GM18519 (cell line): ENCODE data around the gene HEMGN.
"Not testable (repeated sequence)": the region's sequence is repeated elsewhere in the genome, so short reads cannot be mapped to it uniquely, and the experiment has no call there.

Experiments used
- ATAC-seq: cut with Tn5 transposase; IDR thresholded peaks from one replicate; pipeline ENCODE4 v1.9.1; 2021; ENCODE audit warnings: mild to moderate bottlenecking, moderate library complexity; ENCODE audit not compliant: unreplicated experiment, low FRiP score

The HEMGN gene

GRCh38 chr9:97938081-97938644, at the start of gene HEMGN:
TSS of gene HEMGN (minus strand) at chr9:97938172. CDS start at chr9:97938136, 36 bp downstream.
- no peak for ATAC-seq

- ATAC-seq: no peak
Measured at GRCh38 chr9:97987487-97987886, 49.5 kb upstream of the HEMGN start.

DNA sequence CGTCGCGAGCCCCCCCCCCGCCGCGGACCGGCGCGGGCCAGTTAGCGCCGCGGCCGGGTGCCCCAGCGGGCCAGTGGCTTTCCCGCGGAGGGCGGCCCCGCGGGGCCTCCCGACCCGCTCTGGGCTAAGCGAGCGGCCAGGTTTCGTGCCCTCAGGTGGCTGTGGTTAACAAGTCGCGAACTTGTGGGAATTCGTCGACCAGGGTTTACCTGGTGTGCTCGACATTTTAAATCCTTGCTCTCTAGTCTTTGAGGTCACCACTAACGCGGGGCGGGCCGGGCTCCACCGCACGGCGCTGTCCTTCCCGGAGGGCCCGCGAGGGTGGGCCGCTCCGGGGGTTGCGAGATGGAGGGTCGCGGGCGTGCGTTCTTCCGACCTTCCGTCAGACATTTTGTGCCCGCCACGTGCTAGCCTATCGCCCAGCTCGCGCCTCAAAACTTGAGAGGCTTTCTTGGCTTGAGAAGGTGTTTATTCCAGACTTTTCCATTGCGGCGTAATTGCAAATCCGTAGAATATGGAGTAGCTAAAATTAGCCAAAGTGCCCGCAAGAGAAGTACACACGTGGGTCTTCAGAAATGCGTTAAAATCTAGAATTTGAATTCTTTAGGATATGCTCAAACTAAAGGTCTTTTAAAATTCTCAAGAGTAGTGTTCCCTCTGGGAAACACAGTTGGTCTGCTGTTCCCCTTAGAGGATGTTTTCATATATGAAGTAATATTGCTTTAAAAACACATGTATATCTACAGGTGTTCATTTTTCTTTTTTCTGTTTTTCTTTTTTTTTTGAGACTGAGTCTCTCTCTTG, 47.3 kb upstream of the HEMGN start:
- ATAC-seq: no peak

DNA sequence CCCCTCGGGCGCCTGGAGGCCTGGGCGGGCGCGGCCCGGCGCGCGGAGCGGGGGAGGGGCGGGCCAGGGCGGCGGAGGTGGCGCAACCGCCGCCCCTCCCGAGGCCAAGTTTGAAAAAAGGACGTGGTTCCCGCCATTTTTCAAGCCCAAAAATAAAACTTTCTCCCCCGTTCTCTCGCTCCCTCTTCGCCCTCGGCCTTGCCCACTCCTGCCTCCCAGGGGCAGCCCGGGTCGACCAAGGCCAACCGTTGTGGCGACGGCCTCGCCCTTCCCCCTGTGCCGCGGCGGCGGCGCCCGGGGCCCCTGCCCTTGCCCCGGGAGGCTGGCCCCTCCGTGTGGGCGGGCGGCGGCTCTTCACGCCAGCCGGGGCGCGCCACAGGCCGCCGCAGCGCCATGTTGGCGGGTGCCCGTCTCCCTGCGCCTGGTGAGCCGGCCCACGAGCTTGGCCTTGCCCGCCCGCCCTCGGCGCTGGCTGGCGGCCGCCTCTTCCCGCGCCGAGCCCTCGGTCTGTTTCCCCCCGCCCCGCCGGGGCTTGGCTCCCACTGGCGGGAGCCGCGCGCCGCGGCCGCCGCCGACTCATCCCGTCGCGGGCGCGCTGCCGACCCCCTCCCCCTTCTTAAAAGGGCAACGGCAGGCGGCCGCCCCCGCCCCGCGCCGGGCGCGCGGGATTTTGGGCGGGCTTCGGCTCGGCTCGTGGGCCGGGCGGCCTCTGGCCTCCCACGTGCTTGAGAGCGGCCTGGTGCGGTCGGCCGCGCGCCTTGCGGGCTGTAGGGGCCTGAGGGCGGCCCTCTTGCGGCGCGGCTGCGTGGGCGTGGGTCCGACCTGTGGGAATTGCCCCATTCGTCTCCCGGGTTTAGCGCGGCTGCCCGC, 46.5 kb upstream of the HEMGN start:
- no peak for ATAC-seq

DNA sequence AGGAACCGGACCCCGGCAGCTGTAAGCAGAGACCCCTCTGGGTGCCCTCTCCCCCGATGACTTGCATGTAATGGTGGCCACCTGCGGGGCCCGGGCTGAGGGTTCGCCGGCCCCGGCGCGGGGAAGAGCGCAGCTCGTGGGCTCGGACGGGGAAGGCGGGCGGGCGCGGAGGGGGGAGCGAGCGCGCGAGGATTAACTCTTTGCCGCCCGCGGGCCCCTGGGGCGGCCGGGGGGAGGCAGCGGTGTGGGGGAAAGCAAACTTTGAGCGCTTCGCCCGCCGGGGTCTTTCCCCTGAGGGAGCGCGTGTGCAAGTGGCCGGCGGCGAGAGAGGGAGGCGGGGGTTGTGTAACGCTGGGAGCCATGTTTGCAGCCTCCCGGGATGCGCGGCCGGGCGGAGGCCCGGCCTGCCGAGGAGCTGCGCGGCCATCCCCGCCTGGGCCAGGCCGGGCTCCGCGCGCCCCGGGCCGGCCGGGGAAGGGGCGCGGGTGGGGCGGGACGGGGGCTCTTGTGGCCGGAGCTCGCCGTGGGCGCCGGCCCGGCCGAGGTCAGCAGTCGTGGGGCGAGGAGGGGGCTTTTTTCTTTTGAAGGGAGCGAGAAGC, 45.7 kb upstream of the HEMGN start:
- no peak for ATAC-seq

- ATAC-seq: peak; percentile 51
Measured at GRCh38 chr9:97982683-97983588, 45.0 kb upstream of the HEMGN start, which contains the start of gene ANP32B. TSS of gene ANP32B (plus strand) at chr9:97983341. CDS start at chr9:97983556, 215 bp downstream.

DNA sequence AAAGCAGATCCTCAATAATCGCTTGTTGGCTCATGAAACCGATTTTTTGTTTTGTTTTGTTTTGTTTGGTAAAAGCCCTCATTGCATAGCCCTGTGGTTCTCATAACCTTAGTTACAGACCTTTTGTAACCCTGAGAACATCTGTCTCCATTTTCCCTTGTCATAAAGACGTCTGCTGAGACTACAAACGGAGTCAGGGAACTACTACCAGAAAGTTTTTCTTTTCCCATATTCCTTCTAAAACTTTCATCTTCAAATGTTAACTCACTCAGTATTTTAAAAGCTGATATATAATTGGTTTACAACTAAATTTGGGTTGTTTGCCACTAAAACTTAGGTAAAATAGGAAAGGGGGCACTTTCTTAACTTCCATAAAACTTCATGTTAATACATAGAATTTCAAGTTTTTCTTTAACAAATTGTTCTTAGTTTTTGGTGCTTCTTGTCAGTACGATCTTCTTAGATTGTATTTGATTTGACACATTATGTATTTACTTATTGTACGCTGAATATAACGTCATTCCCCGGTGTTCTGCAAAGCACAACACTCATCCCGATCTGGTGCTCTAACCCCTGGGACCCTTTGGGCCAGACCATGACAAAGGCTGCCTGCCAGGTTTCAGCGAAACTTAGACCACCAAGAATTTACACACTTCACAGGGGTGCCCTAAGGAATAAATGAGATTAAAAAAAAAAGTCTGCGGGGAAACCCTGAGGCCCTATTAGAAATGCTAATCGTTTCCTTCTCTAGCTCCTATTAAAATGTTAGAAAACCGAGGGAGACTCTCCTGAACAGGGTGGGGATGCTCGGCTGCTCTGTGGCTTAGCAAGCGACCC, 44.1 kb upstream of the HEMGN start:
- no peak for ATAC-seq

DNA sequence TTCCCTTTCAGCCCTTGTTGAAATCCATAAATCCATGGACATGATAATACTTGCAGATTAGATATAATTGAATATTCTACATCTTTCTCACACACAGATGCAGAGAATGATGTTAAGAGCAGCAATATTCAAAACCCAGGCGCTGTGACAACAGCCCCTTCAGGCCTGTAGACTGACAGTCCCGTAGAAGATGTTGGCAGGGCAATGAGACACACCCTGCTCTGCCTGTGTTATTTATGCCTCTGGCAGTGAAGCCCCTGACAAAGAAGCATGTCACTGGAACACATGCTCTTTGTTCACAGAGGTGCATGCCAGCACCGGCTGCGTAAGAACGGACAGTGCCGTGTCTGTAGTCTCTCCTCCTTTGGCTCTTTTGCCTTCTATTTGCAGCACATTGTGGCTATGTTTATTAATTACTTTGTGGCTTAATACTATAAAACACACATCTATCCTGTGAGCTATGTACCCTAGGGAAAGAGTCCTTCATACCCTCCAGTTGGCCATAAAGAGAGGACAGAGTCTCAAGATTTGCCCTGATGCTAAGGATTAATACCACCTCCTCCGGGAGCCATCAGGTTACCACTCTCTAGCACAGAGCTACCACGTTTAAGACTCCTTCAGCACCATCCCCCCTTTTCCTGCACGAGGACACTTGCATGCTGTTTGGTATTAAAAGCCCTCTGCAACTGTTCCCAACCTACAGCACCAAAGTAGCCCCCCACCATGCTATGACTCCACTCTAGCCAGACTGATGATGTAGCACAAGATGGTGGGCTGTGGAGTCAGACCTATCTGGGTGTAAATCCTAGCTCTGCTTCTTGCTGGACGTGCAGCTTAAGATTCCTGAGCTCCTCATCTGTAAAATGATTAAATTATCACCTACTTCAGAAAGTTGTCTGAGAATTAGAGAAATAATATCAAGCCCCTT, 43.2 kb upstream of the HEMGN start:
- no peak for ATAC-seq

DNA sequence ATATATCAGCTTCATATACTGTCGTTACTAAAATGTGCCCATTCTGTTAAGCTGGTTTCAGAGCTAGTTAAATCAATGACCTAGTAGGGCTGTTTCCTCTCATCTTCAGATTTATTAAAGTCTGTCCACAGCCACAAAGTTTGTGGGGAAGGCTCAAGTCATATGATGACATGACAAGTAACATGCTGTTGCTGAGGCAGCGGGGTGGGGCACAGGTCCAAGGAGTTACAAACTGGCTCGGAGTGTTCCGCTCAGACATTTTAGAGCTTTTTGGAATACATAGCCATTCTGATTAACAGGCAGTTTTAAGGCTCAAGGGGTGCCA, 42.5 kb upstream of the HEMGN start:
- no peak for ATAC-seq

- ATAC-seq: no peak
Measured at GRCh38 chr9:97979788-97980478, 42.0 kb upstream of the HEMGN start.

- no peak for ATAC-seq
Measured at GRCh38 chr9:97978371-97979130, 40.6 kb upstream of the HEMGN start.

GRCh38 chr9:97976633-97977032, 38.7 kb upstream of the HEMGN start:
- not testable (repeated sequence) for ATAC-seq

DNA sequence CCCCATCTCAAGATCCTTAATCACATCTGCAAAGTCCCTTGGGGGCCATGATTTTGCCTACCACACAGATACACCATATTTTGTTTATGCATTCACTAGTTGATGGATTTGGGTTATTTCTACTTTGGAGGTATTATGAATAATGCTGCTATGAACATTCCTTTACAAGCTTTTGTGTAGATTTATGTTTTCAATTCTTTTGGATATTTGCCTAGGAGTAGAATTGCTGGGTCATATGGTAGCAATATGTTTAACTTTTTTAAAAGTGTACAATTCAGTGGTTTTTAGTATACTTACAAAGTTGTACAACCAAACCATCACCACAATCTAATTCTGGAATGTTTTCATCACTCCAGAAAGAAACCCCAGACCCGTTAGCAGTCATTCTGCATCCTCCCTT, 37.4 kb upstream of the HEMGN start:
- no peak for ATAC-seq

- ATAC-seq: no peak
Measured at GRCh38 chr9:97972753-97973152, 34.8 kb upstream of the HEMGN start.

DNA sequence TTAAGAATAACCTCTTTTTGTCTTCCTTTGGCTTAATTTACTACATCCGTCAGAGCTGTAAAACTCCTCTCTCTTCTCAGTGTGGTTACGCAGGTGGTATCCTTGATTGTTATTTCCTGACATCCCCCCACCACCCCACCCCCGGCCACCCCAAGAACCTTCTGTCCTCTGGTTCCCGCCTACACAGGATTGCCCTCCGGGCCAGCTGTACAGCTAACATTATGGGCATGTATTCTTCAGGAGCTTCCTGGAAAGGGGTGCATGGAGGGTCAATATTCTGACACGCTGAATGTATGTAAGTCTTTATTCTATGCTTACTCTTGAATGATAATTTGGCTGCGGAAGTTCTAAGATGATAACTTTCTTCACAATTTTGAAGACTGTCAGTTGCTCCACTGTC, 32.2 kb upstream of the HEMGN start:
- no peak for ATAC-seq

GRCh38 chr9:97969014-97969413, 31.0 kb upstream of the HEMGN start:
- no peak for ATAC-seq

- no peak for ATAC-seq
Measured at GRCh38 chr9:97966493-97966892, 28.5 kb upstream of the HEMGN start.
